AG04449 (cell line): ENCODE results near the gene KRTAP11-1.
A peak's percentile ranks its signal among the peaks of the same experiment; 100 is the strongest.

Experiments used
- CTCF ChIA-PET: fragments of 350-600 bp; formaldehyde crosslinking; extraction: SDS; loops from one replicate; lab custom pipeline; 2021; ENCODE audit warnings: antibody characterized with exemption; lab: Yijun Ruan, JAX
- POLR2A ChIA-PET: fragments of 400-600, 350-600 bp; formaldehyde crosslinking; extraction: SDS; loops from one replicate; lab custom pipeline; 2020; ENCODE audit warnings: antibody characterized with exemption, inconsistent platforms; lab: Yijun Ruan, JAX
- DNase-seq: peaks from one replicate; pipeline ENCODE4 v3.0.0-alpha.2; 2010; ENCODE audit warnings: low read depth, low spot score
- H3K4me3 ChIP-seq: 2 replicates; pipeline ENCODE4 v1.5.1; 2011; ENCODE audit warnings: low read depth, mild to moderate bottlenecking, control low read depth, low read length
- TF ChIP-seq, protein P1 (sequence below): IDR thresholded peaks from one replicate; pipeline ENCODE4 v1.5.1; 2011; ENCODE audit warnings: mild to moderate bottlenecking, moderate library complexity, low read length, control low read depth, inconsistent platforms; ENCODE audit not compliant: insufficient read depth; ENCODE audit errors: missing control alignments

The KRTAP11-1 gene

DNA sequence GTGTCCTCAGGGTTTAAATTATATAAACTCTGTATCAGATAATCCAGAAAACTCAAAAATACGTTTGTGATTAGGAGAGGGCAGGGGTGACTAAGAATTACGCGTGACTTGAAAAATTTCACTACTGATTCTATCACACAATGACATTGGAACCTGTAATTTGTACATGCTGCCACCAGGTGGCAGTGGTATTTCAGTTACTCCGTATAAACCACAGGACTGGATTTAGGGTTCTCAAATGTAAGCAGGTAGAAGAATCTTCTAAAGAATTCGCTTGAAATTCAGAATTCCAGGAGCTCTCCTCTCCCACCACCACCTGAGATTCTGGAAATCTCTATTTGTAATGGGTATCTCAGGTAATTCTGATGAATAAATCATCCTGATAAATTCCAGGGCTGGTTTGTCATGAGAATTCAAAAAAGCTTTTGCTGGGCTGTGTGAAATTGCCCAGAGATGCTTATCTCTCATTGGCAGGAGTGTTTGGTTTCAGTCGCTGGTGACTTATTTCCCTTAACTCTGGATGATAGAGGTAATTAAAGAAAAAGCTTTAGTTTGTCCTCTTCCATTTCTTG lies 50.1 kb downstream of the KRTAP11-1 start:
- CTCF ChIA-PET: no interaction called here

More for the DNA sequence above, 50.1 kb downstream of the KRTAP11-1 start:
- TF ChIP-seq, protein P1, sequence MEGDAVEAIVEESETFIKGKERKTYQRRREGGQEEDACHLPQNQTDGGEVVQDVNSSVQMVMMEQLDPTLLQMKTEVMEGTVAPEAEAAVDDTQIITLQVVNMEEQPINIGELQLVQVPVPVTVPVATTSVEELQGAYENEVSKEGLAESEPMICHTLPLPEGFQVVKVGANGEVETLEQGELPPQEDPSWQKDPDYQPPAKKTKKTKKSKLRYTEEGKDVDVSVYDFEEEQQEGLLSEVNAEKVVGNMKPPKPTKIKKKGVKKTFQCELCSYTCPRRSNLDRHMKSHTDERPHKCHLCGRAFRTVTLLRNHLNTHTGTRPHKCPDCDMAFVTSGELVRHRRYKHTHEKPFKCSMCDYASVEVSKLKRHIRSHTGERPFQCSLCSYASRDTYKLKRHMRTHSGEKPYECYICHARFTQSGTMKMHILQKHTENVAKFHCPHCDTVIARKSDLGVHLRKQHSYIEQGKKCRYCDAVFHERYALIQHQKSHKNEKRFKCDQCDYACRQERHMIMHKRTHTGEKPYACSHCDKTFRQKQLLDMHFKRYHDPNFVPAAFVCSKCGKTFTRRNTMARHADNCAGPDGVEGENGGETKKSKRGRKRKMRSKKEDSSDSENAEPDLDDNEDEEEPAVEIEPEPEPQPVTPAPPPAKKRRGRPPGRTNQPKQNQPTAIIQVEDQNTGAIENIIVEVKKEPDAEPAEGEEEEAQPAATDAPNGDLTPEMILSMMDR: peak; percentile 9
- POLR2A ChIA-PET: no interaction called here
- H3K4me3 ChIP-seq: no peak overlapping the region
- no peak for DNase-seq
